H1 (cell line): Measurements from ENCODE around the gene ADD3. TPM values are rescaled to one million over a fixed set of nuclear protein-coding genes. Genes with fewer than 3 reads are reported as not detected.

ENCODE experiments used
- CTCF ChIA-PET: fragments of 300-600 bp; sonication (Branson Sonifier 250); formaldehyde crosslinking; loops from one replicate; lab custom pipeline; 2021; ENCODE audit not compliant: partially characterized antibody; lab: Charles Lee
- POLR2A ChIA-PET: fragments of 300-600 bp; sonication (Branson Sonifier 250); formaldehyde crosslinking; loops from one replicate; lab custom pipeline; 2021; ENCODE audit warnings: inconsistent platforms; ENCODE audit not compliant: partially characterized antibody; lab: Charles Lee
- DNase-seq, 2 experiments: peaks; one replicate each; pipeline versions ENCODE4 v3.0.0 to v3.0.0-alpha.2; 2010 to 2022; ENCODE audit warnings: low spot score in 2 of 2, low read depth in 1 of 2, mixed read lengths in 1 of 2
- FAIRE-seq: peaks from 2 replicates; lab custom pipeline; 2011; peaks lifted over from hg19 to GRCh38; lab: Jason Lieb, UNC
- H2AFZ ChIP-seq: 2 replicates; pipeline ENCODE4 v1.8.1; 2012; ENCODE audit warnings: low read length, inconsistent platforms
- H2AK5ac ChIP-seq: 2 replicates; pipeline ENCODE4 v1.6.1; 2013; ENCODE audit warnings: low read depth, low read length
- H2BK120ac ChIP-seq: replicated peaks from 2 replicates; pipeline ENCODE3; 2013; ENCODE audit warnings: low read depth, low read length, inconsistent platforms
- H2BK12ac ChIP-seq: 2 replicates; pipeline ENCODE4 v1.6.1; 2013; ENCODE audit warnings: low read depth, low read length
- H2BK15ac ChIP-seq: 2 replicates; pipeline ENCODE4 v1.6.1; 2013; ENCODE audit warnings: low read length
- H2BK20ac ChIP-seq: 2 replicates; pipeline ENCODE4 v1.6.1; 2013; ENCODE audit warnings: low read length
- H2BK5ac ChIP-seq: 2 replicates; pipeline ENCODE4 v1.6.1; 2013; ENCODE audit warnings: low read depth, low read length
- H3K14ac ChIP-seq: 2 replicates; pipeline ENCODE4 v1.6.1; 2013; ENCODE audit warnings: inconsistent platforms; ENCODE audit not compliant: insufficient read length
- H3K18ac ChIP-seq: 2 replicates; pipeline ENCODE4 v1.6.1; 2013; ENCODE audit warnings: low read length; ENCODE audit errors: extremely low read depth
- H3K23ac ChIP-seq: 2 replicates; pipeline ENCODE4 v1.6.1; 2013; ENCODE audit warnings: inconsistent platforms; ENCODE audit not compliant: insufficient read length
- H3K23me2 ChIP-seq: 2 replicates; pipeline ENCODE4 v1.6.1; 2013; ENCODE audit warnings: low read depth, low read length
- H3K27ac ChIP-seq: 2 replicates; pipeline ENCODE4 v1.6.1; 2011; ENCODE audit warnings: low read depth, low read length, inconsistent platforms
- H3K27me3 ChIP-seq, 4 experiments: replicated peaks in 1 of 4; 1 replicate in 1 of 4; 2 replicates in 3 of 4; pipeline versions ENCODE4 v1.6.1 to v1.8.1; 2011 to 2013; ENCODE audit warnings: low read length in 3 of 4, mild to moderate bottlenecking in 3 of 4, inconsistent platforms in 2 of 4, mixed read lengths in 2 of 4, moderate library complexity in 1 of 4; ENCODE audit not compliant: control insufficient read depth in 3 of 4, insufficient read depth in 3 of 4; ENCODE audit errors: extremely low read depth in 1 of 4
- H3K36me3 ChIP-seq, 4 experiments: 2 replicates each; pipeline versions ENCODE4 v1.6.1 to v1.8.1; 2011 to 2013; ENCODE audit warnings: mild to moderate bottlenecking in 4 of 4, low read length in 3 of 4, moderate library complexity in 2 of 4, control low read depth in 1 of 4, inconsistent platforms in 1 of 4; ENCODE audit not compliant: insufficient read depth in 4 of 4, control insufficient read depth in 2 of 4
- H3K4ac ChIP-seq: replicated peaks from 2 replicates; pipeline ENCODE3; 2013; ENCODE audit warnings: low read length, low read depth, mixed read lengths, inconsistent platforms; ENCODE audit not compliant: insufficient read length
- H3K4me1 ChIP-seq, 4 experiments: replicated peaks in 1 of 4; 1 replicate in 1 of 4; 2 replicates in 3 of 4; pipeline versions ENCODE4 v1.6.1 to v1.8.1; 2011 to 2013; ENCODE audit warnings: low read length in 3 of 4, inconsistent platforms in 2 of 4, mixed read lengths in 1 of 4; ENCODE audit not compliant: insufficient read depth in 4 of 4, control insufficient read depth in 3 of 4
- H3K4me2 ChIP-seq, 2 experiments: 2 replicates each; pipeline versions ENCODE4 v1.6.1 to v1.8.1; 2011 to 2013; ENCODE audit warnings: low read depth in 2 of 2, low read length in 2 of 2, control low read depth in 1 of 2, inconsistent platforms in 1 of 2, mild to moderate bottlenecking in 1 of 2; ENCODE audit not compliant: insufficient read depth in 1 of 2
- H3K4me3 ChIP-seq, 4 experiments: fragments of 200-600, 300-600 bp in 1 of 4; sonication (generic), shearing (Covaris generic), sonication (Bioruptor Twin) in 1 of 4; 2 replicates each; pipeline versions ENCODE4 v1.5.1 to v1.8.1; 2011 to 2016; ENCODE audit warnings: low read length in 4 of 4, low read depth in 3 of 4, control low read depth in 2 of 4, inconsistent platforms in 2 of 4, mild to moderate bottlenecking in 2 of 4, mixed read lengths in 1 of 4, moderate library complexity in 1 of 4; ENCODE audit not compliant: insufficient read depth in 2 of 4; ENCODE audit errors: extremely low read depth in 1 of 4
- H3K56ac ChIP-seq: replicated peaks from 2 replicates; pipeline ENCODE3; 2013; ENCODE audit warnings: low read depth, mild to moderate bottlenecking, mixed read lengths, low read length, inconsistent platforms; ENCODE audit not compliant: insufficient read length
- H3K79me1 ChIP-seq: 2 replicates; pipeline ENCODE4 v1.6.1; 2013; ENCODE audit warnings: low read depth, low read length, control low read depth
- H3K79me2 ChIP-seq, 2 experiments: 2 replicates each; pipeline versions ENCODE4 v1.6.1 to v1.8.1; 2012 to 2013; ENCODE audit warnings: low read length in 2 of 2, mild to moderate bottlenecking in 2 of 2, inconsistent platforms in 1 of 2; ENCODE audit not compliant: insufficient read depth in 2 of 2, control insufficient read depth in 1 of 2
- H3K9ac ChIP-seq, 4 experiments: replicated peaks in 1 of 4; 1 replicate in 1 of 4; 2 replicates in 3 of 4; pipeline versions ENCODE4 v1.6.1 to v1.8.1; 2011 to 2013; ENCODE audit warnings: low read depth in 3 of 4, low read length in 3 of 4, control low read depth in 2 of 4, mild to moderate bottlenecking in 2 of 4, moderate library complexity in 2 of 4, inconsistent platforms in 1 of 4; ENCODE audit errors: extremely low read depth in 1 of 4
- H3K9me3 ChIP-seq, 2 experiments: 2 replicates each; pipeline versions ENCODE4 v1.6.1 to v1.8.1; 2012 to 2013; ENCODE audit warnings: mild to moderate bottlenecking in 2 of 2, moderate library complexity in 2 of 2, control low read depth in 1 of 2, inconsistent platforms in 1 of 2, low read depth in 1 of 2, low read length in 1 of 2, mixed read lengths in 1 of 2; ENCODE audit not compliant: insufficient read depth in 2 of 2
- H4K20me1 ChIP-seq, 2 experiments: replicated peaks in 1 of 2; 2 replicates each; pipeline versions ENCODE3 to v1.8.1; 2011 to 2013; ENCODE audit warnings: inconsistent platforms in 2 of 2, low read length in 2 of 2, mild to moderate bottlenecking in 1 of 2; ENCODE audit not compliant: insufficient read depth in 2 of 2, control insufficient read depth in 1 of 2
- H4K5ac ChIP-seq: 2 replicates; pipeline ENCODE4 v1.6.1; 2013; ENCODE audit warnings: low read length, low read depth, mixed read lengths, inconsistent platforms; ENCODE audit not compliant: insufficient read length
- H4K8ac ChIP-seq: 2 replicates; pipeline ENCODE4 v1.8.0; 2013; ENCODE audit warnings: mild to moderate bottlenecking, moderate library complexity, low read length, inconsistent platforms; ENCODE audit not compliant: insufficient read depth; ENCODE audit errors: extremely low read depth
- H4K91ac ChIP-seq: replicated peaks from 2 replicates; pipeline ENCODE3; 2013; ENCODE audit warnings: low read length, mixed read lengths, inconsistent platforms; ENCODE audit not compliant: insufficient read length
- BRCA1 ChIP-seq: IDR thresholded peaks from 2 replicates; pipeline ENCODE4 v1.6.1; 2012; ENCODE audit warnings: low read depth, low read length, improper control_type of control experiment
- E2F6 ChIP-seq: IDR thresholded peaks from 2 replicates; pipeline ENCODE4 v1.6.1; 2012; ENCODE audit warnings: inconsistent platforms
- EGR1 ChIP-seq: IDR thresholded peaks from 2 replicates; pipeline ENCODE4 v1.6.1; 2011; ENCODE audit warnings: low read depth, low read length, borderline replicate concordance
- HDAC2 ChIP-seq, 2 experiments: fragments of 300-600 bp in 1 of 2; sonication (generic) in 1 of 2; IDR thresholded peaks; 2 replicates each; pipeline ENCODE4 v1.6.1; 2011 to 2012; ENCODE audit warnings: low read depth in 2 of 2, low read length in 2 of 2, mild to moderate bottlenecking in 2 of 2, moderate library complexity in 2 of 2, borderline replicate concordance in 1 of 2, inconsistent platforms in 1 of 2
- JUN ChIP-seq: IDR thresholded peaks from 2 replicates; pipeline ENCODE4 v1.6.1; 2011; ENCODE audit warnings: low read depth, mild to moderate bottlenecking, improper control_type of control experiment, low read length
- POLR2AphosphoS5 ChIP-seq: IDR thresholded peaks from 2 replicates; pipeline ENCODE4 v1.6.1; 2011; ENCODE audit warnings: low read depth, low read length
- RAD21 ChIP-seq, 2 experiments: IDR thresholded peaks in 1 of 2; conservative IDR thresholded peaks in 1 of 2; 2 replicates each; pipeline ENCODE4 v1.6.1; 2011; ENCODE audit warnings: low read depth in 2 of 2, low read length in 2 of 2, improper control_type of control experiment in 1 of 2, inconsistent platforms in 1 of 2, mild to moderate bottlenecking in 1 of 2, moderate library complexity in 1 of 2
- RFX5 ChIP-seq: IDR thresholded peaks from 2 replicates; pipeline ENCODE4 v1.6.1; 2011; ENCODE audit warnings: low read depth, low read length, improper control_type of control experiment, borderline replicate concordance
- SP2 ChIP-seq: IDR thresholded peaks from 2 replicates; pipeline ENCODE4 v1.6.1; 2012; ENCODE audit warnings: mild to moderate bottlenecking, low read length, inconsistent platforms
- TBP ChIP-seq: IDR thresholded peaks from 2 replicates; pipeline ENCODE4 v1.6.1; 2011; ENCODE audit warnings: low read depth, low read length, improper control_type of control experiment
- TCF12 ChIP-seq: IDR thresholded peaks from 2 replicates; pipeline ENCODE4 v1.6.1; 2011; ENCODE audit warnings: low read depth, mild to moderate bottlenecking, low read length
- WGBS, 2 experiments: shearing (Covaris generic) in 1 of 2; methylation state at CpG; one replicate each; pipeline versions ENCODE4 v1.1.6 to v1.1.7; 2013 to 2015; ENCODE audit warnings: low lambda C conversion rate in 2 of 2, mixed read lengths in 2 of 2, inconsistent platforms in 1 of 2, low coverage in 1 of 2, missing lambda C conversion rate in 1 of 2; ENCODE audit not compliant: insufficient replicate concordance in 2 of 2, insufficient coverage in 1 of 2, insufficient read length in 1 of 2; ENCODE audit errors: extremely low coverage in 1 of 2, missing lambda C conversion rate in 1 of 2; 5-methylcytosine and 5-hydroxymethylcytosine counted together
- polyA plus RNA-seq, 7 experiments: library from polyadenylated mRNA; depleted of rRNA in 3 of 7; stranded (reverse) in 5 of 7; unstranded in 2 of 7; fragments of >200 nt in 5 of 7; fragments of 200-250 nt in 2 of 7; gene quantifications; 1 replicate in 5 of 7; 2 replicates in 1 of 7; 4 replicates in 1 of 7; pipeline versions ENCODE4 v1.2.1 to v1.2.3, GENCODE V29; 2011 to 2013; ENCODE audit warnings: missing spikeins in 2 of 7, mixed read lengths in 2 of 7
- total RNA-seq: library from RNA; stranded (reverse); fragmentation: NEBNext Ultra II Directional; extraction: Animal tissue kit (Norgen Biotek cat#: 25700); gene quantifications from 2 replicates; pipeline ENCODE4 v1.2.1, GENCODE V29; 2021

ADD3 gene
- total and polyA plus RNA-seq, 2 of the 8 experiments (the other 6 are each of a cell fraction or from before 2014, with no cell fraction given): 44.7 to 85.6 TPM

GRCh38 chr10:109982812-109983211, 25.0 kb upstream of the ADD3 start:
- CTCF ChIA-PET: interaction anchor here (1.0 to 7.9 kb wide), 9 partner anchors 7 to 241 kb away, joined by 3 to 90 read pairs (median 4); no protein-coding TSS in a partner anchor
- WGBS, 2 experiments: 94% methylated on average over 1 of the region's 1 CpG; no CpG with 5 or more reads in 1 of the 2 experiments

More at GRCh38 chr10:109982812-109983211, 25.0 kb upstream of the ADD3 start:
- H3K4me3 ChIP-seq: no peak overlapping the region
- no peak for FAIRE-seq
- H4K20me1 ChIP-seq: no peaks in the 10 kb centered on the region
- no peak overlapping the region for H2AFZ ChIP-seq
- no peak overlapping the region for H3K27ac ChIP-seq
- no peak overlapping the region for H4K5ac ChIP-seq
- H3K23me2 ChIP-seq: no peaks in the 10 kb centered on the region
- no peak overlapping the region for H3K4me2 ChIP-seq
- no peaks in the 10 kb centered on the region for H3K79me2 ChIP-seq
- no peak overlapping the region for H3K14ac ChIP-seq
- no peaks in the 10 kb centered on the region for H3K4me1 ChIP-seq
- H3K9me3 ChIP-seq: no peaks in the 10 kb centered on the region
- no peak overlapping the region for H3K18ac ChIP-seq
- H2BK20ac ChIP-seq: no peak overlapping the region
- no peak for DNase-seq
- no peak overlapping the region for H2AK5ac ChIP-seq
- H2BK5ac ChIP-seq: no peak overlapping the region
- no peak overlapping the region for H3K23ac ChIP-seq
- no peak overlapping the region for H4K91ac ChIP-seq
- no peaks in the 10 kb centered on the region for H3K79me1 ChIP-seq
- POLR2A ChIA-PET: no interaction called here
- no peaks in the 10 kb centered on the region for H3K27me3 ChIP-seq
- no peak overlapping the region for H3K56ac ChIP-seq
- H2BK12ac ChIP-seq: no peak overlapping the region
- no peak overlapping the region for H3K9ac ChIP-seq
- H4K8ac ChIP-seq: no peak overlapping the region
- TF ChIP-seq RFX5 (no peak), JUN (no peak), BRCA1 (no peak), TBP (no peak), EGR1 (no peak), RAD21 (IDR thresholded peaks at IDR 0.05 in 1 of 2, conservative IDR thresholded peaks at IDR 0.05 in 1 of 2; ENCODE audit: low read depth in 2 of 2, low read length in 2 of 2) (no peak), HDAC2 (IDR thresholded peaks at IDR 0.05; ENCODE audit: borderline replicate concordance in 1 of 2, low read depth in 2 of 2, low read length in 2 of 2) (no peak), SP2 (no peak), E2F6 (no peak), TCF12 (no peak), POLR2AphosphoS5 (no peak)
- H3K4ac ChIP-seq: no peak overlapping the region
- H3K36me3 ChIP-seq: no peaks in the 10 kb centered on the region
- no peak overlapping the region for H2BK15ac ChIP-seq
- H2BK120ac ChIP-seq: no peak overlapping the region
